Eye (tissue), 1 donor: ENCODE data around the gene MROH2A.
A peak's percentile ranks its signal among the peaks of the same experiment; 100 is the strongest.
"Not testable (repeated sequence)": the region's sequence is repeated elsewhere in the genome, so short reads cannot be mapped to it uniquely, and the experiment has no call there.

Experiments
- DNase-seq: peaks from one replicate; pipeline ENCODE4 v3.0.0-alpha.2; 2015

The MROH2A gene

GRCh38 chr2:233857511-233858141 lies 79.5 kb downstream of the MROH2A start:
- no peak for DNase-seq

- no peak for DNase-seq
Observed at GRCh38 chr2:233858331-233858730, 80.2 kb downstream of the MROH2A start.

- DNase-seq, result no peak
Observed at GRCh38 chr2:233862261-233862768, 84.2 kb downstream of the MROH2A start.

- DNase-seq, result no peak
Observed at GRCh38 chr2:233865838-233866237, 87.7 kb downstream of the MROH2A start.

GRCh38 chr2:233866479-233866878 lies 88.3 kb downstream of the MROH2A start:
- DNase-seq, result no peak

GRCh38 chr2:233867993-233868532 lies 89.9 kb downstream of the MROH2A start, which contains the start of gene MSL3B:
Gene MSL3B (minus strand): TSS chr2:233868386.
- peak; percentile 77 for DNase-seq

- no peak for DNase-seq
Observed at GRCh38 chr2:233871432-233871831, 93.3 kb downstream of the MROH2A start.

GRCh38 chr2:233872125-233872524 lies 94.0 kb downstream of the MROH2A start:
- DNase-seq, result not testable (repeated sequence)

- DNase-seq, result no peak
Observed at GRCh38 chr2:233882353-233882752, 104.2 kb downstream of the MROH2A start.
